Measurements from ENCODE around the gene GATA5.

Gene GATA5

GRCh38 chr20:62487561-62488354, 12.0 kb upstream of the GATA5 start:
- DNase-seq (ENCODE audit: low read depth in 2 of 2) = no peak

- DNase-seq (ENCODE audit: low read depth in 2 of 2) = no peak
Observed at GRCh38 chr20:62487118-62487517, 11.3 kb upstream of the GATA5 start.

- no peak for DNase-seq (ENCODE audit: low read depth in 2 of 2)
Observed at GRCh38 chr20:62486484-62486883, 10.7 kb upstream of the GATA5 start.

- no peak for DNase-seq (ENCODE audit: low read depth in 2 of 2)
Observed at GRCh38 chr20:62485701-62486089, 9.9 kb upstream of the GATA5 start.

GRCh38 chr20:62485062-62485700, 9.4 kb upstream of the GATA5 start:
- no peak for DNase-seq (ENCODE audit: low read depth in 2 of 2)

GRCh38 chr20:62484478-62484877, 8.7 kb upstream of the GATA5 start:
- DNase-seq (ENCODE audit: low read depth in 2 of 2) = no peak

GRCh38 chr20:62483613-62484458, 8.0 kb upstream of the GATA5 start:
- DNase-seq (ENCODE audit: low read depth in 2 of 2) = no peak

GRCh38 chr20:62482974-62483373, 7.2 kb upstream of the GATA5 start:
- DNase-seq (ENCODE audit: low read depth in 2 of 2) = no peak

DNA sequence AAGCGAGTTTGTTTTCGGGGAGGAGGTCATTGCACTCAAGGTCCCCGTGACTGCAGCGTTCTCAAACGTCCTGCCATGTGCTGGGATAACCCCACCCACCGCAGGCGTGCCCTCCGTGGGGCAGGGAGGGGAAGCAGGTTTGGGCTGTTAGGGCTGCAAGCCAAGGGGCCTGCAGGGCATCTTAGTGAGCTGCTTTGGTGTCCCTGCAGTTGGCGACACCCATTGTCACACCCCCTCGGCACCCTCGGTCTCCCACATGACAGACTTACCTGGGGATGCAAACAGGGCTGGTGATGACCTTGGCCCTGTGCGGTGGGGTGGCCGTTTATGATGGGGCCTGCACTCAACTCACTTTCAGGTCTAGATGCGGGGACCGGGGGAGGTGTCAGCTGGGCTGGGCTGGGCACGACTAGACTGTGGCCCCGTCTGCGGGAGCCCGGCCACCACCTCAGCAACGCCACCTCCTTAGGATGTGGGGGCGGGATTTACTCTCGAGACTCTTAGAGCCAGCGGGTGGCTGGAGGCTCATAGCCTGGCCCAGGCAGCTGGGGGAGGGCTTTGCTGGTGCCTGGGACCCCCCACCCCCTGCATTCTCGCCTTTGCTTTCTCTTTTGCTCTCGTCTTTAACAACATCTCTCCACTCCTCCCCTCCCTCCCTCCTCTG, 6.5 kb upstream of the GATA5 start:
- no peak for DNase-seq (ENCODE audit: low read depth in 2 of 2)

GRCh38 chr20:62481425-62482145, 5.8 kb upstream of the GATA5 start:
- DNase-seq (ENCODE audit: low read depth in 2 of 2) = no peak

DNA sequence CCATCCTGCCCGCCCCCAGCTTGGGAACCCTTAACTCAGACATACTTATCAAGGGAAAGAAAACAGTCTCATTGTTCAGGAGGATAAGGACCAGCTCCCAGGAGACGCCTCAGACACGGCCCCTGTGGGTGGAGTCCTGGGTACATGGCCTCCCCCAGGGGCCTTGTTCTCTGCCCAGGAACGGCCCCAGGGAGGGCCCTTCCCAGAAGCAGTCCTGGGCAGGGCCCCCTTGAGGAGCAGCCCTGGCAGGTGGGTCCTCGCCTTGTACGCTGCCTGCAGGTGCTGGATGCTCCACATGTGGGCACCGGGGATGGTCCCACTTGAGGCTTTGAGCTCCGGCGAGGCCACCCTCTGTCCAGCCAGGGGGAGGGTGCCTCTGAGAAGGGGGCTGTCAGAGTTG, 4.5 kb upstream of the GATA5 start:
- DNase-seq (ENCODE audit: low read depth in 2 of 2) = no peak

GRCh38 chr20:62479656-62480055, 3.9 kb upstream of the GATA5 start:
- DNase-seq (ENCODE audit: low read depth in 2 of 2) = no peak

DNA sequence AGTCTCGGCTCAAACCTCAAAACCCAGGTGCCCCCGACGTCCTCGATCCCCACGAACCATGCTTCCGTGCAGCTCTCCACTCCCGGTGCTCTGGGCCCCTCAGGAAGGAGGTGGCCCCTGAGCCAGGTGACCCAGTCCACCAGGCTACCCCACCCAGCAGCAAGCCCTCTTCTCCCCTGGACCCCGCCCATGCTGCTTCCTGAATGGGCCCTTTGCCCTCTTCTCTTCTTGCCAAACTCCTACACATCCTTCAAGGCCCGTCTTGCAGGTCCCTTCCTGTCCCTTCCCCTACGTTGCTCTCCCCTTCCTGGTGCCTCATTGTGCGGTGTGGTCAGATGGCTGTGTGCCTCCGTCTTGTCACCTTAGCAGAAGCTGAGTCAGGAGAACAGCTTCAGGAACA, 3.4 kb upstream of the GATA5 start:
- no peak for DNase-seq (ENCODE audit: low read depth in 2 of 2)

DNA sequence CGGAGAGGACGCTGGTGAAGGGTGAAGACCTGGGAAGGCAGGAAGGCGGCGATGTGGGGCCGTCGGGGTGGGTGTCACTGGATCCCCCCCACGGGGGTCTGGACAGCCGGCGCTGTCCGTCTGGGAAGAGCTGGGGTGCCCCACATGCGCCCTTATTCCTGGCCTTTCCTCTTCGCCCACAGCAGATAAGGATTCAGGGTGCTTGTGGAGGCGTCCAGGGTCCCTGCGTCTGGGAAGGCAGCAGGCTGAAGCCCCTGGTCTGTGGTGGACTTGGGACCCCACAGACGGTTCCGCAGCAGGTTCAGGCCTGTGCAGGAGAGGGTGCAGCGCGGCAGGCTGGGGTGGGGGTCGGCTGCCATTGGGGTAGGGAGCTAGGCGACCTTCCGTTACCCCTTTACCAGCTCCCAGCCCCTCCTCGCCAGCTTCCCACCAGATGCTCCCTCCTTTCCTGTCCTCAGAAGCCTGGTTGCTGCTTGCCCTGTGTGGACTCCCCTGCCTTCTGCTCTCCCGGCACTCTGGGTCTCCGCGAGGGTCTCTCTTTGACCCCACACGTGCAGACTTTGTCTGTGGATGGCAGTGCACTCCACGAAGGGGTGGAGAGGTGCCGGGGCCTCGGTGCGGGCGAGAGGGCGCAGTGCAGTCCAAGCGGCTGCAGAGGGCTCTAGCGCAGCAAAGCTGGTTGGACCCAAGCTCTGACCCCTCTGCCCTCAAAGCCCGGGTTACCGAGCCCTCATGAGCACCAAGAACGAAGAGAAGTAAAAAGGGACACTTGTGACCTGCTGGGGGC, 2.1 kb upstream of the GATA5 start:
- no peak for DNase-seq (ENCODE audit: low read depth in 2 of 2)

DNA sequence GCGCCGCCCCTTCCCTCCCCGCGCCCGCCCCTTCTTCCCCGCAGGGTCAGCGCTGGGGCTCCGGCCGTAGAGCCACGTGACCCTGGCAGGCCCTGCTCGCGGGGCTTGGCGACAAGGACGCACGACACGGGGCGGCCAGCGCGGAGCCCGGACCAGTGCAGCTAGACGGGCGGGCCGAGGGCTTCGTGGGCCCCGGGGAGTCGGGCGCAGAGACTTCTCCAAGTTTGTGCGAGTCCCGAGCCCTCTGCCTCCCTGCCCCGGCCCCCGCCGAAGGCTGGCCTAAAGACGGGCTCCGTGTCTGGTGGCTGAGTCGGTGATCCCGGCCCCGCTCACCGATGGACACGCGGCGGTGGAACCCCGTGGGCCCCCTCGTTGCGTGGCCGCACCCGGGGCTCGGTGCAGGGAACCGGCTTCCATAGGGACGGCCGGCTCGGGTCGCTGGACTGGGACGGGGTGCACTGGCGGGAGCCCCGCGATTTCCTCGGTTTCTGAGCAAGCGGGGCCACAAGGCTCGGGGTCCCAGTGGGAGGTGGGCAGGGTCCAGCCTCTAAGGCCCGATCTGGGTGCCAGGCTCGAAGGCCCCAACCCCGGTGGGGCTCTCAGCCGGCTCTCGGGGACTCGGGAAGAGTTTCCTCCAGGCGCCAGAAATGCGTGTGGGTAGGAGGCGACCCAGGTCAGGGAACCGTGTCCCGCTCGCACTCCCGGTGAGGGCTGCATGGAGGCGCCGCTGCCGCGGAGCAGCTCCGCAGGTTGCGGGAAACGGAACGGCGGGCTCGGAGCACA, 452 bp upstream of the GATA5 start:
- no peak for DNase-seq (ENCODE audit: low read depth in 2 of 2)

- DNase-seq (ENCODE audit: low read depth in 2 of 2) = no peak
Observed at GRCh38 chr20:62475027-62475771, 596 bp downstream of the GATA5 start.

DNA sequence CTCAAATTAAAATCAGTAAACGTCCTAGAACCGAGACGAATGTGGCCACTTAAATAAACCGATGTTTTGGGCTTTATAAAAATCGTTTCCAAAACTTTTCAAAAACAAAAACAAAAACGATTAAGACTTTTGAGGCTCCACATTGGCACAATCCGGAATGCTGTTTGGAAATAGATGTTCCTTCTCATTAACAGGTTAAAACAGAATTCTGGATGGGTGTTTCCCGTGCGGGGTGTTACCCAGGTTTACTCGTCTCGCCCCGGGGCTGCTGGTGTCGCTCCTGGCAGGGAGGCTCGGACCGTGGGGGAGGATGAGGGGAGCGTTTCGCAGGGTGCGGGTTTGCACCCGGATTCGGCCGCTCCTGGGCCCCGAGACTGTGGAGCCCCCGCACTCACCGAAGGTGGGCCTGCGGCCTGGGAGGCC, 1.2 kb downstream of the GATA5 start:
- no peak for DNase-seq (ENCODE audit: low read depth in 2 of 2)

DNA sequence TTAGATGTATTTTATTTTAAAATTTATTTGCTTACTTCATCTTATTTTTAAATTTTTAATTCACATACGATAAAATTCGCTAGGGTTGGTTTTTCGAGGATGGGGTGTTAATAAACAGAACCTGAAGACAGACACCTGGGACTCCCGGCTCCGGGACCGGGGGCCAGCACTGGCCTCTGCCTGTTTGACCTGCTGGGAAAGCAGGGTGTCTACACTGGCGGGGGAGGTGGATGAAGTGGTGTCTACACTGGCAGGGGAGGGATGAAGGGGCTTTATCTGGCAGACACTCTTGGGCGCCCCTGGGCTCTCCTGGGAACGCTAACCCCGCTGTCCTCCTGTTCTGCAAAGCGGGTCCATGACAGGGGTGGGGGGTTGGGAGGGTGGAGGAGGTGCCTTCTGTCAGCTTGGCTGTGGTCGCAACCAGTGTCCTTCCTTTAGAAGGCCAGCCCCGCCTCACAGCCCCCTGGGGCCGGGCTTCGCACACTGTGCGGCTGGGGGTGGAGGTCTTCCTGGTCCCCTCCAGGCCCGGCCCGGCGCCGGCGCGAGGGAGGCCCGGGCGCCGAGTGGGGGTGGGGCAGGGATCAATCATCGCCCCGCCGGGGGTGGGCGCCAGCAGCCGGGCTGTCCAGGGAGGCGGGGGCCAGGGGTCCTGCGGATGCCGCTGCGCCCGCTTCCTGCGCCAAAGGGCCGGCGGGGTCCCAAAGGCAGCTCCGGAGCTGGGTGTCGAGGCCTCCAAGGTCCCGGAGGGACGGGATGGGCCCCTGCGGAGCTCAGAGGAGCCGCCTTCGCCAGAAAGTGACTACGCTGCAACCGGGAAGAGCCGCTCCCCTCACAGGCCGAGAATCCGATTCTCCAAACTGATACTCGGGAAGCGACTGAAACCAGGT, 1.8 kb downstream of the GATA5 start:
- DNase-seq (ENCODE audit: low read depth in 2 of 2) = no peak

Measured in stimulated activated CD4-positive, alpha-beta T cell treated with anti-CD3 and anti-CD28 coated beads, Interleukin-1b, Interleukin-23, amount 100 ng/mL, for 1 hour (primary cell).